ENCODE data around the gene SLC41A3. TPM values are rescaled to one million over a fixed set of nuclear protein-coding genes. Genes with fewer than 3 reads are reported as not detected.

Gene SLC41A3
- total RNA-seq, 4 donors from 2014 or later = 22.7 to 41.5 (median 29.1) TPM

DNA sequence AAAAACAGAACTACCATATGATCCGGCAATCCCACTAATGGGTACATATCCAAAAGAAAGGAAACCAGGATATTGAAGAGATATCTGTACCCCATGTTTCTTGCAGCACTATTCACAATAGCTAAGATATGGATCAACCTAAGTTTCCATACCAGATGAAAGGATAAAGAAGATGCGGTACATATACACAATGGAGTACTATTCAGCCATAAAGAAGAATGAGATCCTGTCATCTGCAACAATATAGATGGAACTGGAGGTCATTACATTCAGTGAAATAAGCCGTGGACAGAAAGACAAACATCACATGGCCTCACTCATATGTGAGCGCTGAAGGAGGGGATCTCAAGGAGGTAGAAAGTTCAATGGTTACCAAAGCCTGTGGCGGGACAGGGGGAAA, 3.0 kb downstream of the SLC41A3 start:
- peaks cover 5 to 14% (median 7%) of the 10 kb centered on the region in 4 donors for H3K4me1 ChIP-seq
- 93 to 97% methylated on average over 2 to 5 of the region's 5 CpGs for WGBS, 2 donors (ENCODE audit: low coverage in 1 of 2)
- in situ Hi-C loops (cut with MboI; ENCODE audit: low pct_ligation_motif_present in 1 of 4, low pct_unique_long_range_greater_than_20kb in 1 of 4, low sequenced_read_pairs in 3 of 4) = no loop called here

DNA sequence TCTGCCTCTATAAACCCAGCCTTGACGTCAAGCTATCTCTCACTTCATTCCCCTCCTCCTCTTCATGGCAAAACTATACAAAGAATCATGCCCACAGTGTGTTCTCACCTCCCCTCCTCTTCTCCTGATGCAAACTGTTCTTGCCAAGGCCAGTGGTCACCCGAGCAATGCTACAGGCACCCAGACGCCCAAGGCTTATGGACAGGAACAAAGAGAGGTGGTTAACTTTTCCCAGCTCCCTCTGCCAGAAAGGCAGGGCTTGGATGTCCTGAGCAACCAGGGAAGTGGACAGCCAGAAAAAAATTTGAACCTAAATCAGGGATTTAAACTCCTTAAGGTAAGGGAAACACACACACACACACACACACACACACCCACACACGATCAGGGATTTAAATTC, 5.1 kb downstream of the SLC41A3 start:
- intact Hi-C loops (cut with DNase I; ENCODE audit: low total_unique reads) (no loop called here), in situ Hi-C loops (cut with MboI; ENCODE audit: low pct_ligation_motif_present in 1 of 4, low pct_unique_long_range_greater_than_20kb in 1 of 4, low sequenced_read_pairs in 3 of 4) (no loop called here)
- DNase-seq = no peak
- H3K4me1 ChIP-seq = peaks cover 0 to 8% (median 2%) of the 10 kb centered on the region in 4 donors
- no peak for TF ChIP-seq POLR2A (IDR thresholded peaks at IDR 0.05)
- no peak for TF ChIP-seq EP300 (IDR thresholded peaks at IDR 0.05; ENCODE audit: low read depth)
- TF ChIP-seq, protein P1, sequence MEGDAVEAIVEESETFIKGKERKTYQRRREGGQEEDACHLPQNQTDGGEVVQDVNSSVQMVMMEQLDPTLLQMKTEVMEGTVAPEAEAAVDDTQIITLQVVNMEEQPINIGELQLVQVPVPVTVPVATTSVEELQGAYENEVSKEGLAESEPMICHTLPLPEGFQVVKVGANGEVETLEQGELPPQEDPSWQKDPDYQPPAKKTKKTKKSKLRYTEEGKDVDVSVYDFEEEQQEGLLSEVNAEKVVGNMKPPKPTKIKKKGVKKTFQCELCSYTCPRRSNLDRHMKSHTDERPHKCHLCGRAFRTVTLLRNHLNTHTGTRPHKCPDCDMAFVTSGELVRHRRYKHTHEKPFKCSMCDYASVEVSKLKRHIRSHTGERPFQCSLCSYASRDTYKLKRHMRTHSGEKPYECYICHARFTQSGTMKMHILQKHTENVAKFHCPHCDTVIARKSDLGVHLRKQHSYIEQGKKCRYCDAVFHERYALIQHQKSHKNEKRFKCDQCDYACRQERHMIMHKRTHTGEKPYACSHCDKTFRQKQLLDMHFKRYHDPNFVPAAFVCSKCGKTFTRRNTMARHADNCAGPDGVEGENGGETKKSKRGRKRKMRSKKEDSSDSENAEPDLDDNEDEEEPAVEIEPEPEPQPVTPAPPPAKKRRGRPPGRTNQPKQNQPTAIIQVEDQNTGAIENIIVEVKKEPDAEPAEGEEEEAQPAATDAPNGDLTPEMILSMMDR (IDR thresholded peaks at IDR 0.05) = no peak
- TF ChIP-seq POLR2AphosphoS5 (IDR thresholded peaks at IDR 0.05) = no peak
- H3K27me3 ChIP-seq = no peaks in the 10 kb centered on the region
- H3K36me3 ChIP-seq = no peaks in the 10 kb centered on the region
- WGBS, 2 donors (ENCODE audit: low coverage in 1 of 2) = 84 to 90% methylated on average over 3 to 4 of the region's 4 CpGs
- H3K9me3 ChIP-seq = no peaks in the 10 kb centered on the region
- no peak overlapping the region for H3K27ac ChIP-seq
- no peak overlapping the region for H3K4me3 ChIP-seq

More for the DNA sequence above, 3.0 kb downstream of the SLC41A3 start:
- no peaks in the 10 kb centered on the region for H3K27me3 ChIP-seq
- DNase-seq = no peak
- intact Hi-C loops (cut with DNase I; ENCODE audit: low total_unique reads) = loop anchor here (10.0 kb wide), 1 partner anchor 86 kb away; no protein-coding TSS in a partner anchor
- H3K36me3 ChIP-seq = no peaks in the 10 kb centered on the region
- TF ChIP-seq, protein P1 (IDR thresholded peaks at IDR 0.05) = no peak
- no peak for TF ChIP-seq EP300 (IDR thresholded peaks at IDR 0.05; ENCODE audit: low read depth)
- TF ChIP-seq POLR2AphosphoS5 (IDR thresholded peaks at IDR 0.05) = no peak
- TF ChIP-seq POLR2A (IDR thresholded peaks at IDR 0.05) = no peak
- H3K9me3 ChIP-seq = no peaks in the 10 kb centered on the region
- no peak overlapping the region for H3K4me3 ChIP-seq
- no peak overlapping the region for H3K27ac ChIP-seq

DNA sequence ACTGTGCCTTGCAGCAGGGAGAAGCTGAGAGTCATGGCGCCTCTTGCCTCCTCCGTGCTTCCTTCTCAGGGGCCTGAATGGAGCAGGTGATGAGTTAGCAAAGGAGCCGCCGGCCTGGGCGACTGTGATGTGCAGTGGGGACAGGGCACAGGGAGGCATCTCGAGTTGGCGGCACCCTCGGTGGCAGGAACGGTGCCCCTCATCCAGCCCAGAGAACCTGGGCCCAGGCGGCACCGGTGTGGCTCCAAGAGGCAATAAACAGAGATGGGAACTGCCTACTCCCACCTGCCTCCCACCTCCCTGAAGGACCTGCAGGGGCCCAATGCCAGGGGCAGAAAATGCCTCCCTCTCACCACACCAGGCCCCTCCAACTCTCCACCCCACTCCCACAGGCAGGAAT, 6.2 kb downstream of the SLC41A3 start:
- no peaks in the 10 kb centered on the region for H3K27me3 ChIP-seq
- no peaks in the 10 kb centered on the region for H3K4me1 ChIP-seq
- no peak for TF ChIP-seq POLR2A (IDR thresholded peaks at IDR 0.05)
- no peak for TF ChIP-seq POLR2AphosphoS5 (IDR thresholded peaks at IDR 0.05)
- TF ChIP-seq, protein P1 (IDR thresholded peaks at IDR 0.05) = no peak
- TF ChIP-seq EP300 (IDR thresholded peaks at IDR 0.05; ENCODE audit: low read depth) = no peak
- no peak overlapping the region for H3K4me3 ChIP-seq
- H3K36me3 ChIP-seq = no peaks in the 10 kb centered on the region
- no peak overlapping the region for H3K27ac ChIP-seq
- no peaks in the 10 kb centered on the region for H3K9me3 ChIP-seq
- intact Hi-C loops (cut with DNase I; ENCODE audit: low total_unique reads) = no loop called here
- in situ Hi-C loops (cut with MboI; ENCODE audit: low pct_ligation_motif_present in 1 of 4, low pct_unique_long_range_greater_than_20kb in 1 of 4, low sequenced_read_pairs in 3 of 4) = no loop called here
- WGBS, 2 donors (ENCODE audit: low coverage in 1 of 2) = 97% methylated on average over 11 of the region's 11 CpGs; no CpG with 5 or more reads in 1 of the 2 donors
- DNase-seq = no peak

DNA sequence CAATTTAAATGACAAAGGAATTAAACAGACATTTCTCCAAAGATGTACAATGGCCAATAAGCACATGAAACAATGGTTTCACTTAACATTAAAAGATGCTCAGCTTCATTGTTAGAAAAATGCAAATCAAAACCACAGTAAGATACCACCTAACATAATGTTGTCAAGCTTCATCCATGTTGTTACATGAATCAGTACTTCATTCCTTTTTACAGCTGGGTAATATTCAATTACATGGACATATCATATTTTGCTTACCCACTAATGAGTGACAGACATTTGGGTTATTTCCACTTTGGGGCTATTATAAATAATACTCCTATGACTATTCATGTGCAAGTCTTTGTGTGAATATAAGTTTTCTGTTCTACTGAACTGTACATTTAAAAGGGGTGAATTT, 7.8 kb downstream of the SLC41A3 start:
- TF ChIP-seq, protein P1 (IDR thresholded peaks at IDR 0.05) = no peak
- no peak for TF ChIP-seq POLR2A (IDR thresholded peaks at IDR 0.05)
- TF ChIP-seq EP300 (IDR thresholded peaks at IDR 0.05; ENCODE audit: low read depth) = no peak
- TF ChIP-seq POLR2AphosphoS5 (IDR thresholded peaks at IDR 0.05) = no peak
- Histone ChIP-seq H3K27me3 (no peaks in the 10 kb centered on the region), H3K4me3 (no peak overlapping the region), H3K27ac (no peak overlapping the region), H3K9me3 (no peaks in the 10 kb centered on the region), H3K36me3 (no peaks in the 10 kb centered on the region), H3K4me1 (no peaks in the 10 kb centered on the region)
- intact Hi-C loops (cut with DNase I; ENCODE audit: low total_unique reads) = no loop called here
- DNase-seq = no peak
- in situ Hi-C loops (cut with MboI; ENCODE audit: low pct_ligation_motif_present in 1 of 4, low pct_unique_long_range_greater_than_20kb in 1 of 4, low sequenced_read_pairs in 3 of 4) = no loop called here

Data from transverse colon (tissue), 4 donors.